Measurements from ENCODE around the gene INTS4. TPM values are rescaled to one million over a fixed set of nuclear protein-coding genes. Genes with fewer than 3 reads are reported as not detected.
"Not testable (repeated sequence)": the region's sequence is repeated elsewhere in the genome, so short reads cannot be mapped to it uniquely, and the experiment has no call there.

Gene INTS4
- total RNA-seq, 3 donors from 2014 or later = 43.4 to 49.3 (median 49.3) TPM

DNA sequence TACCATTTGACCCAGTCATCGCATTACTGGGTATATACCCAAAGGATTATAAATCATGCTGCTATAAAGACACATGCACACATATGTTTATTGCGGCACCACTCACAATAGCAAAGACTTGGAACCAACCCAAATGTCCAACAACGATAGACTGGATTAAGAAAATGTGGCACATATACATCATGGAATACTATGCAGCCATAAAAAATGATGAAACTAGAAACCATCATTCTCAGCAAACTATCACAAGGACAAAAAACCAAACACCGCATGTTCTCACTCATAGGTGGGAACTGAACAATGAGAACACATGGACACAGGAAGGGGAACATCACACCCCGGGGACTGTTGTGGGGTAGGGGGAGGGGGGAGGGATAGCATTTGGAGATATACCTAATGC, 105.4 kb downstream of the INTS4 start:
- not testable (repeated sequence) for H3K27me3 Mint-ChIP-seq (ENCODE audit: low read depth); ATAC-seq; H3K4me3 Mint-ChIP-seq; DNase-seq; H3K9me3 Mint-ChIP-seq; H3K4me1 Mint-ChIP-seq (ENCODE audit: low read depth)
- peaks cover 47% of the 10 kb centered on the region for H3K36me3 Mint-ChIP-seq (ENCODE audit: insufficient read depth)

DNA sequence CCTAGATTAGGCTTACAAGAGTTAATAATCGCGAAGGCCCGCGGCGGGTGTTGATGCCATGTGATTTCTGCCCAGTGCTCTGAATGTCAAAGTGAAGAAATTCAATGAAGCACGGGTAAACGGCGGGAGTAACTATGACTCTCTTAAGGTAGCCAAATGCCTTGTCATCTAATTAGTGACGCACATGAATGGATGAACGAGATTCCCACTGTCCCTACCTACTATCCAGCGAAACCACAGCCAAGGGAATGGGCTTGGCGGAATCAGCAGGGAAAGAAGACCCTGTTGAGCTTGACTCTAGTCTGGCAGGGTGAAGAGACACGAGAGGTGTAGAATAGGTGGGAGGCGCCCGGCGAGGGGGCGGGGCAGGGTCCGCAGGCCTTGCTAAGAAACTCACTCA, 108.1 kb downstream of the INTS4 start:
- Mint-ChIP-seq H3K9me3 (no peaks in the 10 kb centered on the region), H3K4me1 (ENCODE audit: low read depth) (no peaks in the 10 kb centered on the region), H3K27me3 (ENCODE audit: low read depth) (no peaks in the 10 kb centered on the region), H3K4me3 (no peak overlapping the region), H3K36me3 (ENCODE audit: insufficient read depth) (peaks cover 50% of the 10 kb centered on the region)
- DNase-seq = no peak
- ATAC-seq = no peak

DNA sequence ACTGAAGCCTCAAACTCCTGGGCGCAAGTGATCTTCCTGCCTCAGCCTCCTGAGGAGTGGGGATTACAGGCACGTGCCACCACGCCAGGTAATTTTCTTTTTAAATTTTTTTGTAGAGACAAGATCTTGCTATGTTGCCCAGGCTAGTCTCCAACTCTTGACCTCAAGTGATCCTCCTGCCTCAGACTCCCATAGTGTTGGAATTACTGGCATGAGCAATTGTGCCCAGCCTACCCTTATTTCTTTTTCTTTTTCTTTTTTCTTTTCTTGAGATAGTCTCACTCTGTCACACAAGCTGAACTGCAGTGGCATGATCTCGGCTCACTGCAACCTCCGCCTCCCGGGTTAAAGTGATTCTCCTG, 109.7 kb downstream of the INTS4 start:
- Mint-ChIP-seq H3K36me3 (ENCODE audit: insufficient read depth) (peaks cover 39% of the 10 kb centered on the region), H3K9me3 (no peaks in the 10 kb centered on the region), H3K27me3 (ENCODE audit: low read depth) (no peaks in the 10 kb centered on the region), H3K4me3 (no peak overlapping the region), H3K4me1 (ENCODE audit: low read depth) (peaks cover 2% of the 10 kb centered on the region)
- DNase-seq (no peak), ATAC-seq (no peak)

DNA sequence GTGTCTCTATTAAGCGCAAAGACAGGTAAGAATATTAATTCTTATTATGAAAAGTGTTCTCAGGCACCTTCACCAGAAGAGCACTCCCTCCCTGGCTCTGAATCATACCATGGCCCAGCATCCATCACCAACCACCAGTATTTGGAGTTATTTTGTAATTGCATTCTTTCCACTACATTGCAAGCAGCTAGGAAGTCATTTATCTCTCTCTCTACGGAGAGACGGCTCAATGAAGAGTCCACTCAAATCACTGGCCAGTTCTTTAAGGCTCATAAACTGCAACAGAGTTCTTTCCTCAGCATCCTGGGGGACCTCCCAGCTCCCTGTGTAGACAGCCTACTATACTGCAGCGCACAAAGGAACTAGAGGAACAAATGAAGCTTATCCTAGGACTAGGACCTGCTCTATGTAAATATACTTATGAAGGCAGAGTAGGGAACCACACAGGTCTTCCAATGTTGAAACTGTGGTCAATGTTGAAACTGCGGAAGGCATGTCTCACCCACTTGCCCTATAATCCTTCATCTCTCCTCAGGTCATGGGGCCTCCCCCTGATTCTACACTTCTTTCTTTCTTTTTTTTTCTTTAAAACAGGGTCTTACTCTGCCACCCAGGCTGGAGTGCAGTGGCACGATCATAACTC, 110.2 kb downstream of the INTS4 start:
- DNase-seq (no peak), ATAC-seq (no peak)
- Mint-ChIP-seq H3K4me3 (no peak overlapping the region), H3K36me3 (ENCODE audit: insufficient read depth) (peaks cover 35% of the 10 kb centered on the region), H3K27me3 (ENCODE audit: low read depth) (no peaks in the 10 kb centered on the region), H3K9me3 (no peaks in the 10 kb centered on the region), H3K4me1 (ENCODE audit: low read depth) (peaks cover 4% of the 10 kb centered on the region)

DNA sequence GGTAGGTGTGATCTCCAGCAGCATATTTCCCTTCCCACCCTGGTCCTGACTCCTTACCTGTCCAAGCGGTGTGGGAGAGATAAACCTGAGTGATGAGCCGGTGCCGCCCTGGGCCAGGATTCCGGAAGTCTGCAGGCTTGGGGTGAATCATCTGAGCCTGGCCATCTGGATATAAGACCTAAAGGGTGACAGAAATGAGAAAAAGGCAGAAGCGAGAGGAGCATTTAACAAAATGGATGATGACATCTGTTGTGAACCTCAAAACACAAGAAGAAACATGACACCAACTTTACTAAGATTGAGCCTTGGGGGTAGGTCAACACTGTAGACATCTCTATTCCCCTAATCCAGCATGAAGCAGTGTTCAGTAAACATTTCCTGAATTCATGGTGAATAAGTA, 110.7 kb downstream of the INTS4 start:
- Mint-ChIP-seq H3K36me3 (ENCODE audit: insufficient read depth) (peaks cover 35% of the 10 kb centered on the region), H3K4me3 (no peak overlapping the region), H3K4me1 (ENCODE audit: low read depth) (peaks cover 5% of the 10 kb centered on the region), H3K9me3 (no peaks in the 10 kb centered on the region), H3K27me3 (ENCODE audit: low read depth) (no peaks in the 10 kb centered on the region)
- DNase-seq = no peak
- no peak for ATAC-seq

DNA sequence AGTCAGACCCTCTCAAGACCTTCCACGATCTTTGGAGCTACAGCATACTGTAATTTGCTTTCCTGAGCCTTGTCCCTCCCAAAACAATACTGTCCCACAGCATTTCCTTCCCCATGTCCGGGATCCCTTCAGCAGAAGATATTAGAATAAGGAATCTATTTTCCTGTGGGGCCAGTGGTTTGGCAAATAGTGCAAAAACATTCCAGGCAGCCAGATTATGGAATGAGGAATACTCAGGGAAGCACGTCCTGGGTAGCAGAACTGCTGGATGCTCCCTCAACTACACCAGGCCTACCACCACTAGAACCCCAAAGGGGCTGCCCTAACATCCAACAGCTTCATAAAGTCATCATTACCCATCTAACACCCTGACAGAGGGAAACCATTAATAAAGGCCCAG, 112.1 kb downstream of the INTS4 start:
- DNase-seq (no peak), ATAC-seq (no peak)
- H3K9me3 Mint-ChIP-seq = no peaks in the 10 kb centered on the region
- no peaks in the 10 kb centered on the region for H3K27me3 Mint-ChIP-seq (ENCODE audit: low read depth)
- H3K4me3 Mint-ChIP-seq = no peak overlapping the region
- H3K36me3 Mint-ChIP-seq (ENCODE audit: insufficient read depth) = peaks cover 34% of the 10 kb centered on the region
- peaks cover 5% of the 10 kb centered on the region for H3K4me1 Mint-ChIP-seq (ENCODE audit: low read depth)

DNA sequence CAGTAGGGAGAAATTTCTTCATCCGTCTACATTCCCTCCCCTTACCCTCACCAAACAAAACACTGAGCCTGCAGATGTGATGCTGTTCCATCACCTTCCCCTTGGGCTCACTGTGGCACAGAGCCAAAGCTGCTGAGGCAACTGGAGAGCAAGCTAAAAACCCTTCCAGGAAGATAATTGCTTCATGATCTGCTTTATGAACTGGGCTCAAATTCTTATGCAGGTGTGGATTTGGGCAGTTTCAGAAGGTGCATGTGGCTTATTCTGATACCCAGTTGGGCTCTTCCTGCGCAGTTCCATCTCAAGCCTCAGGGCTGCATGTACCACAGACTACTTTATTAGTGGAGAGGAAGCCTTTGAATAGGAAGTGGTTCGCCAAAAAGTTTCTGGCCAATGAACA, 115.2 kb downstream of the INTS4 start:
- DNase-seq (no peak), ATAC-seq (no peak)
- Mint-ChIP-seq H3K27me3 (ENCODE audit: low read depth) (no peaks in the 10 kb centered on the region), H3K9me3 (no peaks in the 10 kb centered on the region), H3K36me3 (ENCODE audit: insufficient read depth) (peaks cover 36% of the 10 kb centered on the region), H3K4me3 (no peak overlapping the region), H3K4me1 (ENCODE audit: low read depth) (peaks cover 5% of the 10 kb centered on the region)

DNA sequence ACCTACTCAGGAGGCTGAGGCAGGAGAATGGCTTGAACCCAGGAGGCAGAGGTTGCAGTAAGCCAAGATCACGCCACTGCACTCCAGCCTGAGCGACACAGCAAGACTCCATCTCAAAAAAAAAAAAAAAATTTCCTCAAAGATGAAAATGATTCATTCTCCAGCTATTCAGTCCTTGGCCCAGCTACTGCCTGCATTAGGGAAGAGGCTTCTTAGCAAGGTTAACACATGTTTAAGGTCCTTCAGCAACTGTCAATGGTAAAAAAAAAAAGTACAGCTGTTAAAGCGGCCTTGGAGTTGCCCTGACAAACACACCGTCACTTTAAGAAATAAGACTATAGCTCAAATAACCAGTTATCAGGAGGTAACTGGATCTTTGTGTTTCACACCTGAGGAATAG, 116.2 kb downstream of the INTS4 start:
- not testable (repeated sequence) for ATAC-seq; DNase-seq; H3K4me1 Mint-ChIP-seq (ENCODE audit: low read depth); H3K27me3 Mint-ChIP-seq (ENCODE audit: low read depth); H3K4me3 Mint-ChIP-seq; H3K9me3 Mint-ChIP-seq
- peaks cover 28% of the 10 kb centered on the region for H3K36me3 Mint-ChIP-seq (ENCODE audit: insufficient read depth)

DNA sequence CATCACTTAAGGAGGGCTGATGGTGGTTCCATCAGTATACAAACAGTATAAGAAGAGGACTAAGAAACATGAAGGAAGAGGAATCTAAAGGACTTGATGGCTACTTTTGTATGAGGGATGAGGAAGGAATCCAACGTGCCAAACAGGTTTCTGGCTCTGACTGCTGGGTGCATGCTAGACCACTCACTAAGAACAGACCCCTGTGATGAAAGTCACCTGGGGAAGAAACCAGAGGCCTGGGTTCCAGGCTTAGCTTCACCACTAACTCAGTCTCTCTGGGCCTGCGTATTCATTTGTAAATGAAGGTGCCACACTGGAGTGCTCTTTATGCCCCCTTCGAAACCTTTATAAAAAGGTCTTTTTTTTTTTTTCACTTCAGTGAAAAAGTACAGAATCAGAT, 118.4 kb downstream of the INTS4 start:
- no peak for ATAC-seq
- Mint-ChIP-seq H3K36me3 (ENCODE audit: insufficient read depth) (peaks cover 31% of the 10 kb centered on the region), H3K27me3 (ENCODE audit: low read depth) (no peaks in the 10 kb centered on the region), H3K4me1 (ENCODE audit: low read depth) (peaks cover 5% of the 10 kb centered on the region), H3K9me3 (no peaks in the 10 kb centered on the region), H3K4me3 (no peak overlapping the region)
- DNase-seq = no peak

DNA sequence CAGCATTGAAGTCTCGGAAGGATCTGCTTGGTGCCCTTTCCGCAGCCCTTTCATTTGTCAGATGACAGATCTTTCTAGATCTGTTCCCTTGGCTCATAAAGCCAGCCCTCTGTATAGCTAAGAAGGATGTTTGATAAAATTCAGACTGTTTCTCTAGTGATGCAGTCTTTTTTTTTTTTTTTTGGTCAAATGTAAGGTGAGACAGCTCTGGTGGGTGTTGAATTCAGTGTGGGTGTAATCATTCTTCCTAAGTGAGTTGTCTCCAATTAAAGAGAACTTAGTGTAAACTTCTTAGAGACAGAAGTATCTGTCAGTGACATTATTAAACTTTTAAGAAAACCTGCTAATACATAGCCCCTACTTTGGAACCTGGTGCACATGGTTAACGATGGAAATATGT, 120.3 kb downstream of the INTS4 start:
- Mint-ChIP-seq H3K4me3 (no peak overlapping the region), H3K36me3 (ENCODE audit: insufficient read depth) (peaks cover 33% of the 10 kb centered on the region), H3K9me3 (no peaks in the 10 kb centered on the region), H3K4me1 (ENCODE audit: low read depth) (no peaks in the 10 kb centered on the region), H3K27me3 (ENCODE audit: low read depth) (no peaks in the 10 kb centered on the region)
- DNase-seq (no peak), ATAC-seq (no peak)

DNA sequence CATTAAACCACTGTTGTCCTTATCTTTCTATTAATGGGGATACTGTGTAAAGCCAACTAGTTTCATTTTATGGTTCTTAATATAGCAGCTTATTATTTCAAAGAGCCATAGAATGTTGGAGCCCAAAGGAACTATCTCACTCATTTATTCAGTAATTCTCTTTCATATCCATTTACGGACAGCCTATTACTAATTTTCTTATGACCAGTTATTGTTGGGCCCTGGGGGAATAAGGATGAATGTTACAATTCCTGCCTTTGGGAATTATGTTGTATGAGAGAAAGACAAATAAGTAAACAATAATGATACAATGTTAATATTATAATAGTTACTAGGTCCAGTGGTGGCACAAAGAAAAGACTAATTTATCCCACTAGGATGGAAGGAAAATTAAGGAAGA, 121.1 kb downstream of the INTS4 start:
- no peaks in the 10 kb centered on the region for H3K4me1 Mint-ChIP-seq (ENCODE audit: low read depth)
- no peak overlapping the region for H3K4me3 Mint-ChIP-seq
- ATAC-seq (no peak), DNase-seq (no peak)
- no peaks in the 10 kb centered on the region for H3K27me3 Mint-ChIP-seq (ENCODE audit: low read depth)
- H3K9me3 Mint-ChIP-seq = no peaks in the 10 kb centered on the region
- peaks cover 31% of the 10 kb centered on the region for H3K36me3 Mint-ChIP-seq (ENCODE audit: insufficient read depth)

DNA sequence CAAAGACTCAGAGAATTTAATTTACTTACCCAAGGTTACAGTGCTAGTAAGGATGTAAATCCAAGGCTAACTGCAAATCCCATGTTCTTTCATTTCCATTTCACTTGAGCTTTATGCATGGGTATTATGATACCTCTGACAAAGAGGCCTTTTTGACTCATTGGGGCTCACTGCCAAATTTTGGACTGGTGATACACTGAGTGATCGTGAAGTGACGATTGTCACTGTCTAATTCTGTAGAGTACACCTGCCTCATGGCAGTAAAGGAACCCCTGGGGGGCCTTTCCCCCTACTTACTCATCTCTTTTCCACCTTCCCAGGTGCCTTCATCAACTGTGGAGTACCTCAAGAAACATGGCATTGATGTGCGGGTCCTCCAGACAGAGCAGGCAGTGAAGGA, 122.6 kb downstream of the INTS4 start:
- H3K36me3 Mint-ChIP-seq (ENCODE audit: insufficient read depth) = peaks cover 31% of the 10 kb centered on the region
- DNase-seq = no peak
- no peaks in the 10 kb centered on the region for H3K27me3 Mint-ChIP-seq (ENCODE audit: low read depth)
- H3K4me1 Mint-ChIP-seq (ENCODE audit: low read depth) = no peaks in the 10 kb centered on the region
- no peaks in the 10 kb centered on the region for H3K9me3 Mint-ChIP-seq
- no peak for ATAC-seq
- H3K4me3 Mint-ChIP-seq = no peak overlapping the region

DNA sequence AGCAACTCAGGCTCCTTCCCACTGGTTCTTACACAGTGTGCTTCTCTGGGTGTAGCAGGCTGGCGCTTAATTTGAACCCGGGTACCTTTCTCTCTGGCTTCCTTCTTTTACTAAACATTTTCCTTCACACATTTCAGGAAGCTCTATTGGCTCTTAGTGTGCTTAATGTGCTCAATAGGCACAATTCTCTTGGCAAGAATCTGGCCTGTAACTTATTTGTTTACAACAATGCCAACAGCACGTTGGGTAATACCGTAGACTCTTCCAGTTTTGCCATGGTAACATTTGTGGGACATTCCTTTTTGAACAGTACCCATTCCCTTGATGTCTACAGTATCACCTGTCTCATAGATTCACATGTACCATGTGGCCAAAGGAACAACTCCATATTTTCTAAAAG, 125.7 kb downstream of the INTS4 start:
- peaks cover 28% of the 10 kb centered on the region for H3K36me3 Mint-ChIP-seq (ENCODE audit: insufficient read depth)
- no peaks in the 10 kb centered on the region for H3K4me1 Mint-ChIP-seq (ENCODE audit: low read depth)
- no peak overlapping the region for H3K4me3 Mint-ChIP-seq
- DNase-seq = no peak
- no peaks in the 10 kb centered on the region for H3K27me3 Mint-ChIP-seq (ENCODE audit: low read depth)
- ATAC-seq = no peak
- H3K9me3 Mint-ChIP-seq = no peaks in the 10 kb centered on the region

DNA sequence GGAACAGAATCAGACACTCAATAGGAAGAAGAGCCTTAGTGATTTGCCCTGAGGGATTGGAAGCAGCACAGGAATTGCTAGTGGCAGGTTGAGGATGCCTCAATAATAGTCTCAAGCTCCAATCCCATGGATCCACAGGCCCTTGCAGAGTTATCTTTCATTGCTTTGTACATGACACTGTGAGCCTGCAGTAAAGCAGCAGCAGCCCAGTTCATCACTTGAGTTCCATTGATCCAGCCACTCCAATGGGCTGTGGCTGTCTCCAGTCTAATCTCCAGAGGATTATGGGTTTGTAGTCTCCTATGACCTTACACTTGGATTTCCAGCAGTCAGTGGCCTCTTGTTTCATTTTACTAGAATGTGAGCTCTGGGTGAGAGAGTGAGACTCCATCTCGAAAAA, 128.1 kb downstream of the INTS4 start:
- no peak for DNase-seq
- no peak for ATAC-seq
- Mint-ChIP-seq H3K4me1 (ENCODE audit: low read depth) (no peaks in the 10 kb centered on the region), H3K36me3 (ENCODE audit: insufficient read depth) (peaks cover 22% of the 10 kb centered on the region), H3K9me3 (no peaks in the 10 kb centered on the region), H3K27me3 (ENCODE audit: low read depth) (no peaks in the 10 kb centered on the region), H3K4me3 (no peak overlapping the region)

DNA sequence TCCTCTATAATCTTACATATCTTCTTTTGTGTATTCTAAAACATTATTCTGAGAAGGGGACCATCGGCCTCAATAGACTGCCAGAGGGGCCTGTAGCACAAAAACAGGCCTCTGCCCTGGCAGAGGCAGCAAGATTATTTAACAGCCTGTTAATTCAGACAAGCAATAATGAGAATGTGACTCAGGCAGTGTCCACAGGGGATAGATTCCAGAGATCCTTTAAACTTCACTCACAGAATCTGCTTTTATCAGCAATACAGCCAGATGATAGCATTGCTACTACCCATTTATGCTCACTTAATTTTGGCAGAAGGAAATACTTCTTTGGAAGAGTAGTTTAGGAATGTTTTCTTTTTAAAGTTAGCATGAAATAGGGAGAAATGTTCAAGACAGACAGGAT, 128.7 kb downstream of the INTS4 start:
- Mint-ChIP-seq H3K9me3 (no peaks in the 10 kb centered on the region), H3K4me3 (no peak overlapping the region), H3K27me3 (ENCODE audit: low read depth) (no peaks in the 10 kb centered on the region), H3K4me1 (ENCODE audit: low read depth) (no peaks in the 10 kb centered on the region), H3K36me3 (ENCODE audit: insufficient read depth) (peaks cover 21% of the 10 kb centered on the region)
- DNase-seq (no peak), ATAC-seq (no peak)

DNA sequence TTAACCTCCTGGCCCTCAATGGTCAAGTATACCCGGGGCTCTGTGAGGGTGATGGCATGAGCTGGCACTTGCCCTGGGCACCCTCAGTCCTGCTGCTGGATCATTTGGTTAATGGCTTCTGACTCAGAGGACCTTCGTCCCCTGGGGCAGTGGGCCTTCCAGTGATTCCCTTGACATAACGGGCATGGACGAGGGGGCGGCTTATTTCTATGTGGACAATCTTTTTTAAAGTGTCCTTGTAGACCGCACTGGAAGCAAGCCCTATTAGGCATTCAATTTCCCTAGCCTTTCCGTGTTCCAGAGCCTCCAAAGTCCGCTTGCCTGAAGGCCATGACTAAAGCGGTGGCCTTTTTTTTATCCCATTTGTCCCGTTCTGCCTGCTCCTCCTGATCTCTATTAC, 133.0 kb downstream of the INTS4 start:
- H3K4me1 Mint-ChIP-seq (ENCODE audit: low read depth); H3K9me3 Mint-ChIP-seq; H3K27me3 Mint-ChIP-seq (ENCODE audit: low read depth); ATAC-seq; DNase-seq; H3K4me3 Mint-ChIP-seq: not testable (repeated sequence)
- H3K36me3 Mint-ChIP-seq (ENCODE audit: insufficient read depth) = peaks cover 12% of the 10 kb centered on the region
